HEK293T (cell line): ENCODE results near the gene USP31.

Experiments used
- ARNT ChIP-seq: fragments of 450-650 bp; IDR thresholded peaks from 2 replicates; pipeline ENCODE4 v1.6.1; 2017; ENCODE audit warnings: mild to moderate bottlenecking
- BHLHE40 ChIP-seq: fragments of 450-650 bp; IDR thresholded peaks from 2 replicates; pipeline ENCODE4 v1.6.1; 2016; ENCODE audit warnings: mild to moderate bottlenecking, moderate library complexity, borderline replicate concordance
- CTBP1 ChIP-seq: fragments of 450-650 bp; IDR thresholded peaks from 2 replicates; pipeline ENCODE4 v1.6.1; 2016; ENCODE audit warnings: borderline replicate concordance
- FOXA1 ChIP-seq: fragments of 450-650 bp; IDR thresholded peaks from 2 replicates; pipeline ENCODE4 v1.6.1; 2016; ENCODE audit warnings: mild to moderate bottlenecking
- FOXK2 ChIP-seq: fragments of 450-650 bp; IDR thresholded peaks from 2 replicates; pipeline ENCODE4 v1.6.1; 2016; ENCODE audit warnings: mild to moderate bottlenecking
- FOXM1 ChIP-seq: fragments of 450-650 bp; IDR thresholded peaks from 2 replicates; pipeline ENCODE4 v1.6.1; 2017; ENCODE audit warnings: mild to moderate bottlenecking, borderline replicate concordance
- HDGF ChIP-seq: fragments of 450-650 bp; IDR thresholded peaks from 2 replicates; pipeline ENCODE4 v1.6.1; 2017; ENCODE audit warnings: antibody characterized with exemption, borderline replicate concordance
- L3MBTL2 ChIP-seq: fragments of 450-650 bp; conservative IDR thresholded peaks from 2 replicates; pipeline ENCODE4 v1.6.1; 2016; ENCODE audit warnings: mild to moderate bottlenecking
- LEF1 ChIP-seq: fragments of 450-650 bp; IDR thresholded peaks from 2 replicates; pipeline ENCODE4 v1.6.1; 2017; ENCODE audit warnings: mild to moderate bottlenecking, borderline replicate concordance
- SP1 ChIP-seq: fragments of 450-650 bp; IDR thresholded peaks from 2 replicates; pipeline ENCODE4 v1.6.1; 2017
- SUZ12 ChIP-seq: fragments of 450-650 bp; IDR thresholded peaks from 2 replicates; pipeline ENCODE4 v1.6.1; 2016; ENCODE audit warnings: mild to moderate bottlenecking
- ZNF384 ChIP-seq: fragments of 450-650 bp; IDR thresholded peaks from 2 replicates; pipeline ENCODE4 v1.6.1; 2016

GRCh38 chr16:23105309-23105708 is 43.9 kb downstream of the USP31 start:
- no peak for TF ChIP-seq CTBP1
- TF ChIP-seq HDGF, result no peak
- no peak for TF ChIP-seq SP1
- no peak for TF ChIP-seq BHLHE40
- no peak for TF ChIP-seq ARNT
- no peak for TF ChIP-seq SUZ12
- TF ChIP-seq FOXM1, result no peak
- TF ChIP-seq FOXK2, result no peak
- no peak for TF ChIP-seq LEF1
- TF ChIP-seq ZNF384, result no peak
- no peak for TF ChIP-seq FOXA1
- no peak for TF ChIP-seq L3MBTL2
